IMR-90 (cell line): ENCODE data around the gene ANO1. TPM values are rescaled to one million over a fixed set of nuclear protein-coding genes. Genes with fewer than 3 reads are reported as not detected.
A peak's percentile ranks its signal among the peaks of the same experiment; 100 is the strongest.

Experiments
- ATAC-seq: fragments of 200-7000 bp; cut with Tn5 transposase; 2 replicates; pipeline ENCODE4 v1.9.1; 2020; ENCODE audit warnings: low read depth, mild to moderate bottlenecking, moderate library complexity
- BruUV-seq: library from RNA; stranded (reverse); fragments of 400-500 nt; replicated peaks from 2 replicates; lab custom pipeline; 2021; lab: Mats Ljungman, UMichigan
- CTCF ChIA-PET: fragments of 300-600 bp; formaldehyde crosslinking; extraction: SDS; loops from one replicate; lab custom pipeline; 2021; ENCODE audit warnings: antibody characterized with exemption; lab: Yijun Ruan, JAX
- POLR2A ChIA-PET: fragments of 300-600 bp; sonication (Branson Sonifier 250); formaldehyde crosslinking; loops from one replicate; lab custom pipeline; 2022; ENCODE audit warnings: antibody characterized with exemption; ENCODE audit not compliant: unreplicated experiment; lab: Charles Lee
- DNase-seq: peaks from one replicate; pipeline ENCODE4 v3.0.0; 2013
- H2AFZ ChIP-seq: replicated peaks from 2 replicates; pipeline ENCODE3; 2013; ENCODE audit warnings: low read length, mild to moderate bottlenecking; ENCODE audit not compliant: poor library complexity
- H2AK5ac ChIP-seq: 2 replicates; pipeline ENCODE4 v1.6.1; 2013; ENCODE audit warnings: low read depth, low read length, inconsistent platforms
- H2AK9ac ChIP-seq: replicated peaks from 2 replicates; pipeline ENCODE3; 2013; ENCODE audit warnings: mild to moderate bottlenecking, low read depth, low read length, moderate library complexity; ENCODE audit not compliant: poor library complexity
- H2BK120ac ChIP-seq: 2 replicates; pipeline ENCODE4 v1.6.1; 2013; ENCODE audit warnings: low read depth, low read length, inconsistent platforms
- H2BK15ac ChIP-seq: 3 replicates; pipeline ENCODE4 v1.6.1; 2013; ENCODE audit warnings: low read depth, low read length, inconsistent platforms
- H2BK20ac ChIP-seq: 2 replicates; pipeline ENCODE4 v1.6.1; 2013; ENCODE audit warnings: low read depth, mild to moderate bottlenecking, inconsistent platforms, low read length, moderate library complexity
- H2BK5ac ChIP-seq: 2 replicates; pipeline ENCODE4 v1.6.1; 2013; ENCODE audit warnings: mild to moderate bottlenecking, low read depth, low read length, inconsistent platforms; ENCODE audit not compliant: poor library complexity, severe bottlenecking
- H3K14ac ChIP-seq: replicated peaks from 2 replicates; pipeline ENCODE4 v1.6.1; 2013; ENCODE audit warnings: low read depth, low read length, inconsistent platforms
- H3K18ac ChIP-seq: 2 replicates; pipeline ENCODE4 v1.6.1; 2013; ENCODE audit warnings: low read depth, low read length, control low read depth
- H3K23ac ChIP-seq: 2 replicates; pipeline ENCODE4 v1.6.1; 2013; ENCODE audit warnings: low read depth, low read length, inconsistent platforms
- H3K27ac ChIP-seq: 2 replicates; pipeline ENCODE4 v1.5.1; 2013; ENCODE audit warnings: mild to moderate bottlenecking, control low read depth, low read length; ENCODE audit not compliant: insufficient read depth
- H3K27me3 ChIP-seq: 2 replicates; pipeline ENCODE4 v1.6.1; 2013; ENCODE audit warnings: low read length; ENCODE audit not compliant: control insufficient read depth, insufficient read depth
- H3K36me3 ChIP-seq: 2 replicates; pipeline ENCODE4 v1.6.1; 2013; ENCODE audit warnings: low read length, mixed read lengths; ENCODE audit not compliant: control insufficient read depth, insufficient read depth
- H3K4ac ChIP-seq: 2 replicates; pipeline ENCODE4 v1.6.1; 2013; ENCODE audit warnings: low read depth, low read length, inconsistent platforms
- H3K4me1 ChIP-seq: 2 replicates; pipeline ENCODE4 v1.6.1; 2013; ENCODE audit warnings: low read length, mixed read lengths; ENCODE audit not compliant: control insufficient read depth, insufficient read depth
- H3K4me2 ChIP-seq: 2 replicates; pipeline ENCODE4 v1.6.1; 2013; ENCODE audit warnings: low read depth, mild to moderate bottlenecking, control low read depth, low read length, moderate library complexity
- H3K4me3 ChIP-seq: 2 replicates; pipeline ENCODE4 v1.5.1; 2013; ENCODE audit warnings: low read depth, mild to moderate bottlenecking, control low read depth, low read length, moderate library complexity; ENCODE audit not compliant: insufficient read depth
- H3K56ac ChIP-seq: 2 replicates; pipeline ENCODE4 v1.6.1; 2013; ENCODE audit warnings: low read length, inconsistent platforms; ENCODE audit not compliant: insufficient read depth; ENCODE audit errors: extremely low read depth
- H3K79me1 ChIP-seq, 2 experiments: 2 replicates each; pipeline ENCODE4 v1.6.1; 2013; ENCODE audit warnings: low read length in 2 of 2, inconsistent platforms in 1 of 2, low read depth in 1 of 2
- H3K9ac ChIP-seq: 2 replicates; pipeline ENCODE4 v1.6.1; 2013; ENCODE audit warnings: low read depth, low read length, control low read depth
- H3K9me1 ChIP-seq: 2 replicates; pipeline ENCODE4 v1.6.1; 2013; ENCODE audit warnings: low read length, inconsistent platforms; ENCODE audit not compliant: insufficient read depth
- H3K9me3 ChIP-seq: 2 replicates; pipeline ENCODE4 v1.6.1; 2013; ENCODE audit warnings: low read length; ENCODE audit not compliant: control insufficient read depth, insufficient read depth
- H4K20me1 ChIP-seq: 2 replicates; pipeline ENCODE4 v1.6.1; 2013; ENCODE audit warnings: low read length, inconsistent platforms; ENCODE audit not compliant: insufficient read depth
- H4K5ac ChIP-seq: 2 replicates; pipeline ENCODE4 v1.6.1; 2013; ENCODE audit warnings: mild to moderate bottlenecking, low read depth, low read length, control low read depth
- H4K8ac ChIP-seq, 2 experiments: 2 replicates each; pipeline ENCODE4 v1.6.1; 2013; ENCODE audit warnings: low read depth in 2 of 2, low read length in 2 of 2, control low read depth in 1 of 2, inconsistent platforms in 1 of 2
- H4K91ac ChIP-seq: 2 replicates; pipeline ENCODE4 v1.6.1; 2013; ENCODE audit warnings: low read depth, low read length, inconsistent platforms; ENCODE audit not compliant: insufficient read depth
- CHD1 ChIP-seq: IDR thresholded peaks from 2 replicates; pipeline ENCODE4 v1.6.1; 2012; ENCODE audit warnings: low read depth, low read length, improper control_type of control experiment
- MAZ ChIP-seq: IDR thresholded peaks from 2 replicates; pipeline ENCODE4 v1.6.1; 2012; ENCODE audit warnings: low read depth, mild to moderate bottlenecking, low read length, improper control_type of control experiment, moderate library complexity, borderline replicate concordance
- NFE2L2 ChIP-seq: fragments of 150-350 bp; IDR thresholded peaks from 2 replicates; pipeline ENCODE4 v1.6.1; 2016; ENCODE audit warnings: low read depth, mild to moderate bottlenecking, low read length
- RCOR1 ChIP-seq: IDR thresholded peaks from 2 replicates; pipeline ENCODE4 v1.6.1; 2012; ENCODE audit warnings: mild to moderate bottlenecking, low read length, improper control_type of control experiment; ENCODE audit not compliant: insufficient replicate concordance
- RFX5 ChIP-seq: IDR thresholded peaks from 2 replicates; pipeline ENCODE4 v1.8.0; 2012; ENCODE audit warnings: low read depth, mild to moderate bottlenecking, low read length, moderate library complexity
- WGBS, 2 experiments: methylation state at CpG; one replicate each; pipeline versions ENCODE4 v1.1.5 to v1.1.7; 2013; ENCODE audit warnings: missing lambda C conversion rate in 2 of 2; ENCODE audit not compliant: insufficient read length in 1 of 2; ENCODE audit errors: extremely low coverage in 2 of 2; 5-methylcytosine and 5-hydroxymethylcytosine counted together
- dilution Hi-C: fragments of 300-500 bp; cut with HindIII; formaldehyde crosslinking; loops from one replicate; pipeline ENCODE4 v1.14.3; 2018; ENCODE audit warnings: low sequenced_read_pairs; ENCODE audit not compliant: unreplicated experiment
- in situ Hi-C: fragments of 300-500 bp; cut with MboI; formaldehyde crosslinking; loops from 3 replicates; pipeline ENCODE4 v1.14.3; 2019; ENCODE audit warnings: low sequenced_read_pairs, inconsistent platforms, mixed read lengths
- intact Hi-C: fragments of 100-400 bp; cut with micrococcal nuclease; formaldehyde crosslinking; loops from 2 replicates; pipeline ENCODE4 v1.10.0; 2022
- polyA plus RNA-seq, 3 experiments: library from polyadenylated mRNA; depleted of rRNA; stranded (reverse); fragments of >200 nt; gene quantifications; 2 replicates each; pipeline ENCODE4 v1.2.3, GENCODE V29; 2012; ENCODE audit warnings: low replicate concordance in 1 of 3
- total RNA-seq: library from RNA; depleted of rRNA; stranded (reverse); fragments of >200 nt; gene quantifications from 2 replicates; pipeline ENCODE4 v1.2.3, GENCODE V29; 2012
- TF ChIP-seq, protein P1 (sequence below): fragments of 150-350 bp; IDR thresholded peaks from 2 replicates; pipeline ENCODE4 v1.6.1; 2017; ENCODE audit warnings: mild to moderate bottlenecking, antibody characterized with exemption, low read length, low read depth
- TF ChIP-seq, protein P2 (sequence below): fragments of 150-350 bp; IDR thresholded peaks from 2 replicates; pipeline ENCODE4 v1.6.1; 2016; ENCODE audit warnings: low read depth, mild to moderate bottlenecking, low read length, moderate library complexity, borderline replicate concordance

Gene ANO1
- total and polyA plus RNA-seq, 2 of the 4 experiments (the other 2 are of a cell fraction), result 4.1 to 10.7 TPM

DNA sequence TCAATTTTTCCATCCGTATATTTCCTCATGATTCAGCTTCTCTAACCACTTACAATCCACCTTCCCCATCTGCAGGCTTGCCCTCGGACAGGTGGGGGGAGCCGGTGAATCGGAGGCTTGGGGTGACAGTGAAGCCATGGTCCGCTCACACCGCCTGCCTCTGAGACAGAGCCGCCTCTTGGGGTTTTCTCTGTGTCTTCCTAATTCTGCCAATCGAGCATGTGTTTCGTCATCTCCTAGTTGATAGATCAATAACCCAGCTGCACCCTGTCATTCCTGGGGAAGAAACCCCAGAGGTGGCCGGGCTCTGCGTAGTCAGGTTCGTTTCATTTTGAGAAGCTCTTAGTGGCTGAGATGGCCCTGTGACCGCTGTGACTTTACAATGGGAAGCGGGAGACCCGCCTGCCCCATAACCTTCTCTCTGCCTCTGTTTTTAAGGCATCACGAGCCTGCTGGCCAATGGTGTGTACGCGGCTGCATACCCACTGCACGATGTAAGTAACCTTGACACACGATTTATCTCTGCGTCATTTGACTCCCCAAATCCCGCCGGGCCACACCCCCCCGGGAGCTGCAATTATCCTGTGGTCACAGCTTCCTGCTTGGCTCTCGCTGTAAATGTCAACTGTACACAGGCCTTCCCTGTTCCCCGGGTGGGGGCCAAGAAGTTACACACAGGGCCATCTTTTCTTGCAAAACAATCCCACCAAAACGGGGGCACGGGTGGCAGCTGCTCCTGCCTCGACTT, 33.3 kb downstream of the ANO1 start:
- TF ChIP-seq, protein P1, sequence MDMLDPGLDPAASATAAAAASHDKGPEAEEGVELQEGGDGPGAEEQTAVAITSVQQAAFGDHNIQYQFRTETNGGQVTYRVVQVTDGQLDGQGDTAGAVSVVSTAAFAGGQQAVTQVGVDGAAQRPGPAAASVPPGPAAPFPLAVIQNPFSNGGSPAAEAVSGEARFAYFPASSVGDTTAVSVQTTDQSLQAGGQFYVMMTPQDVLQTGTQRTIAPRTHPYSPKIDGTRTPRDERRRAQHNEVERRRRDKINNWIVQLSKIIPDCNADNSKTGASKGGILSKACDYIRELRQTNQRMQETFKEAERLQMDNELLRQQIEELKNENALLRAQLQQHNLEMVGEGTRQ, result no peak
- TF ChIP-seq NFE2L2, result no peak
- TF ChIP-seq, protein P2, sequence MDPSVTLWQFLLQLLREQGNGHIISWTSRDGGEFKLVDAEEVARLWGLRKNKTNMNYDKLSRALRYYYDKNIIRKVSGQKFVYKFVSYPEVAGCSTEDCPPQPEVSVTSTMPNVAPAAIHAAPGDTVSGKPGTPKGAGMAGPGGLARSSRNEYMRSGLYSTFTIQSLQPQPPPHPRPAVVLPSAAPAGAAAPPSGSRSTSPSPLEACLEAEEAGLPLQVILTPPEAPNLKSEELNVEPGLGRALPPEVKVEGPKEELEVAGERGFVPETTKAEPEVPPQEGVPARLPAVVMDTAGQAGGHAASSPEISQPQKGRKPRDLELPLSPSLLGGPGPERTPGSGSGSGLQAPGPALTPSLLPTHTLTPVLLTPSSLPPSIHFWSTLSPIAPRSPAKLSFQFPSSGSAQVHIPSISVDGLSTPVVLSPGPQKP, result no peak
- no peak for TF ChIP-seq CHD1
- TF ChIP-seq MAZ, result no peak
- TF ChIP-seq RFX5, result no peak
- TF ChIP-seq RCOR1, result no peak
- Histone ChIP-seq H2AK5ac (peak overlapping the region; percentile 33), H4K5ac (peak overlapping the region; percentile 49; the same call in 1 of the 2 replicates), H3K27ac (no peak overlapping the region), H3K56ac (no peak overlapping the region), H4K8ac (peak overlapping the region in 1 of 2 experiments; percentile 63; a peak in 1 of 4 replicates), H3K4ac (peak overlapping the region; percentile 54), H3K4me1 (peaks cover 18% of the 10 kb centered on the region), H3K18ac (no peak overlapping the region; the same call in 1 of the 2 replicates), H2BK120ac (peak overlapping the region; percentile 29; the same call in 1 of the 2 replicates), H3K9me1 (peaks cover 12% of the 10 kb centered on the region), H2BK15ac (no peak overlapping the region), H2BK20ac (no peak overlapping the region), H3K23ac (no peak overlapping the region; the same call in 1 of the 2 replicates), H3K79me1 (no peaks in the 10 kb centered on the region), H2BK5ac (no peak overlapping the region), H3K14ac (peak overlapping the region; percentile 59; the same call in 1 of the 2 replicates), H2AK9ac (peak overlapping the region; percentile 83), H3K36me3 (no peaks in the 10 kb centered on the region), H4K20me1 (no peaks in the 10 kb centered on the region), H3K4me2 (no peak overlapping the region), H3K4me3 (no peak overlapping the region), H4K91ac (0 out of 2 replicates have a peak overlapping the region, but pooled peaks have one; percentile 23), H2AFZ (peak overlapping the region; percentile 81), H3K27me3 (no peaks in the 10 kb centered on the region), H3K9me3 (no peaks in the 10 kb centered on the region), H3K9ac (no peak overlapping the region)
- 62% methylated on average over 16 of the region's 29 CpGs; no CpG with 5 or more reads in 1 of the 2 experiments for WGBS, 2 experiments
- CTCF ChIA-PET, result no interaction called here
- POLR2A ChIA-PET, result interaction anchor here (0.7 kb wide), 1 partner anchor 26 kb away, joined by 3 read pairs; no protein-coding TSS in a partner anchor
- ATAC-seq (peak; percentile 65), DNase-seq (peak; percentile 67)
- dilution Hi-C loops, result no loop called here
- intact Hi-C loops, result no loop called here
- in situ Hi-C loops, result no loop called here
- no TSS peak for BruUV-seq
